ENCODE measurements around the gene YJEFN3.

YJEFN3 gene

GRCh38 chr19:19540064-19540714, 11.5 kb downstream of the YJEFN3 start:
- peak overlapping the region; percentile 60 for H3K4me3 ChIP-seq (ENCODE audit: insufficient read depth, low read depth, low read length, poor library complexity, severe bottlenecking)
- H3K27ac ChIP-seq (ENCODE audit: insufficient read depth, low read length, poor library complexity, severe bottlenecking) = no peak overlapping the region
- no peaks in the 10 kb centered on the region for H3K27me3 ChIP-seq (replicated peaks; ENCODE audit: control insufficient read depth, insufficient read depth, low read length, poor library complexity, severe bottlenecking)
- H3K4me1 ChIP-seq (ENCODE audit: control insufficient read depth, insufficient read depth, low read length, poor library complexity, severe bottlenecking) = peaks cover 25% of the 10 kb centered on the region
- H3K36me3 ChIP-seq (ENCODE audit: control insufficient read depth, insufficient read depth, low read length) = no peaks in the 10 kb centered on the region
- no peaks in the 10 kb centered on the region for H3K9me3 ChIP-seq (ENCODE audit: control insufficient read depth, low read length)
- peak; percentile 47 to 67 (median 61) for DNase-seq

- H3K27ac ChIP-seq (ENCODE audit: insufficient read depth, low read length, poor library complexity, severe bottlenecking) = no peak overlapping the region
- peak overlapping the region; percentile 60 for H3K4me3 ChIP-seq (ENCODE audit: insufficient read depth, low read depth, low read length, poor library complexity, severe bottlenecking)
- no peaks in the 10 kb centered on the region for H3K36me3 ChIP-seq (ENCODE audit: control insufficient read depth, insufficient read depth, low read length)
- peak; percentile 63 to 77 (median 68) for DNase-seq
- H3K27me3 ChIP-seq (replicated peaks; ENCODE audit: control insufficient read depth, insufficient read depth, low read length, poor library complexity, severe bottlenecking) = no peaks in the 10 kb centered on the region
- H3K4me1 ChIP-seq (ENCODE audit: control insufficient read depth, insufficient read depth, low read length, poor library complexity, severe bottlenecking) = peaks cover 25% of the 10 kb centered on the region
- H3K9me3 ChIP-seq (ENCODE audit: control insufficient read depth, low read length) = no peaks in the 10 kb centered on the region
Observed at GRCh38 chr19:19540715-19541515, 12.2 kb downstream of the YJEFN3 start.

GRCh38 chr19:19541616-19542015, 12.9 kb downstream of the YJEFN3 start:
- peak overlapping the region; percentile 60 for H3K4me3 ChIP-seq (ENCODE audit: insufficient read depth, low read depth, low read length, poor library complexity, severe bottlenecking)
- no peaks in the 10 kb centered on the region for H3K9me3 ChIP-seq (ENCODE audit: control insufficient read depth, low read length)
- no peaks in the 10 kb centered on the region for H3K36me3 ChIP-seq (ENCODE audit: control insufficient read depth, insufficient read depth, low read length)
- no peak overlapping the region for H3K27ac ChIP-seq (ENCODE audit: insufficient read depth, low read length, poor library complexity, severe bottlenecking)
- no peaks in the 10 kb centered on the region for H3K27me3 ChIP-seq (replicated peaks; ENCODE audit: control insufficient read depth, insufficient read depth, low read length, poor library complexity, severe bottlenecking)
- no peak for DNase-seq
- H3K4me1 ChIP-seq (ENCODE audit: control insufficient read depth, insufficient read depth, low read length, poor library complexity, severe bottlenecking) = peaks cover 25% of the 10 kb centered on the region

- Histone ChIP-seq H3K9me3 (ENCODE audit: control insufficient read depth, low read length) (no peaks in the 10 kb centered on the region), H3K4me1 (ENCODE audit: control insufficient read depth, insufficient read depth, low read length, poor library complexity, severe bottlenecking) (peaks cover 25% of the 10 kb centered on the region), H3K27ac (ENCODE audit: insufficient read depth, low read length, poor library complexity, severe bottlenecking) (no peak overlapping the region), H3K36me3 (ENCODE audit: control insufficient read depth, insufficient read depth, low read length) (no peaks in the 10 kb centered on the region), H3K4me3 (ENCODE audit: insufficient read depth, low read depth, low read length, poor library complexity, severe bottlenecking) (no peak overlapping the region), H3K27me3 (replicated peaks; ENCODE audit: control insufficient read depth, insufficient read depth, low read length, poor library complexity, severe bottlenecking) (no peaks in the 10 kb centered on the region)
- DNase-seq = no peak
Observed at GRCh38 chr19:19542507-19542906, 13.8 kb downstream of the YJEFN3 start.

GRCh38 chr19:19543101-19543500, 14.4 kb downstream of the YJEFN3 start:
- DNase-seq = no peak
- H3K4me3 ChIP-seq (ENCODE audit: insufficient read depth, low read depth, low read length, poor library complexity, severe bottlenecking) = no peak overlapping the region
- peaks cover 20% of the 10 kb centered on the region for H3K4me1 ChIP-seq (ENCODE audit: control insufficient read depth, insufficient read depth, low read length, poor library complexity, severe bottlenecking)
- no peaks in the 10 kb centered on the region for H3K36me3 ChIP-seq (ENCODE audit: control insufficient read depth, insufficient read depth, low read length)
- no peak overlapping the region for H3K27ac ChIP-seq (ENCODE audit: insufficient read depth, low read length, poor library complexity, severe bottlenecking)
- H3K9me3 ChIP-seq (ENCODE audit: control insufficient read depth, low read length) = no peaks in the 10 kb centered on the region
- no peaks in the 10 kb centered on the region for H3K27me3 ChIP-seq (replicated peaks; ENCODE audit: control insufficient read depth, insufficient read depth, low read length, poor library complexity, severe bottlenecking)

GRCh38 chr19:19543640-19544039, 14.9 kb downstream of the YJEFN3 start:
- no peak overlapping the region for H3K4me3 ChIP-seq (ENCODE audit: insufficient read depth, low read depth, low read length, poor library complexity, severe bottlenecking)
- no peaks in the 10 kb centered on the region for H3K36me3 ChIP-seq (ENCODE audit: control insufficient read depth, insufficient read depth, low read length)
- no peak overlapping the region for H3K27ac ChIP-seq (ENCODE audit: insufficient read depth, low read length, poor library complexity, severe bottlenecking)
- peaks cover 15% of the 10 kb centered on the region for H3K4me1 ChIP-seq (ENCODE audit: control insufficient read depth, insufficient read depth, low read length, poor library complexity, severe bottlenecking)
- H3K27me3 ChIP-seq (replicated peaks; ENCODE audit: control insufficient read depth, insufficient read depth, low read length, poor library complexity, severe bottlenecking) = no peaks in the 10 kb centered on the region
- no peaks in the 10 kb centered on the region for H3K9me3 ChIP-seq (ENCODE audit: control insufficient read depth, low read length)
- no peak for DNase-seq

GRCh38 chr19:19544257-19544953, 15.7 kb downstream of the YJEFN3 start:
- H3K27ac ChIP-seq (ENCODE audit: insufficient read depth, low read length, poor library complexity, severe bottlenecking) = no peak overlapping the region
- H3K4me1 ChIP-seq (ENCODE audit: control insufficient read depth, insufficient read depth, low read length, poor library complexity, severe bottlenecking) = peaks cover 14% of the 10 kb centered on the region
- H3K4me3 ChIP-seq (ENCODE audit: insufficient read depth, low read depth, low read length, poor library complexity, severe bottlenecking) = no peak overlapping the region
- no peaks in the 10 kb centered on the region for H3K9me3 ChIP-seq (ENCODE audit: control insufficient read depth, low read length)
- no peak for DNase-seq
- H3K27me3 ChIP-seq (replicated peaks; ENCODE audit: control insufficient read depth, insufficient read depth, low read length, poor library complexity, severe bottlenecking) = no peaks in the 10 kb centered on the region
- H3K36me3 ChIP-seq (ENCODE audit: control insufficient read depth, insufficient read depth, low read length) = no peaks in the 10 kb centered on the region

- Histone ChIP-seq H3K27me3 (replicated peaks; ENCODE audit: control insufficient read depth, insufficient read depth, low read length, poor library complexity, severe bottlenecking) (no peaks in the 10 kb centered on the region), H3K9me3 (ENCODE audit: control insufficient read depth, low read length) (no peaks in the 10 kb centered on the region), H3K4me3 (ENCODE audit: insufficient read depth, low read depth, low read length, poor library complexity, severe bottlenecking) (no peak overlapping the region)
Observed at GRCh38 chr19:19544954-19545591, 16.4 kb downstream of the YJEFN3 start.

GRCh38 chr19:19545707-19546106, 17.0 kb downstream of the YJEFN3 start:
- H3K9me3 ChIP-seq (ENCODE audit: control insufficient read depth, low read length) = no peaks in the 10 kb centered on the region
- peaks cover 10% of the 10 kb centered on the region for H3K4me1 ChIP-seq (ENCODE audit: control insufficient read depth, insufficient read depth, low read length, poor library complexity, severe bottlenecking)
- no peak overlapping the region for H3K27ac ChIP-seq (ENCODE audit: insufficient read depth, low read length, poor library complexity, severe bottlenecking)
- no peaks in the 10 kb centered on the region for H3K36me3 ChIP-seq (ENCODE audit: control insufficient read depth, insufficient read depth, low read length)
- DNase-seq = no peak
- H3K27me3 ChIP-seq (replicated peaks; ENCODE audit: control insufficient read depth, insufficient read depth, low read length, poor library complexity, severe bottlenecking) = no peaks in the 10 kb centered on the region
- H3K4me3 ChIP-seq (ENCODE audit: insufficient read depth, low read depth, low read length, poor library complexity, severe bottlenecking) = no peak overlapping the region

More at GRCh38 chr19:19544954-19545591, 16.4 kb downstream of the YJEFN3 start:
- DNase-seq = no peak
- Histone ChIP-seq H3K36me3 (ENCODE audit: control insufficient read depth, insufficient read depth, low read length) (no peaks in the 10 kb centered on the region), H3K27ac (ENCODE audit: insufficient read depth, low read length, poor library complexity, severe bottlenecking) (no peak overlapping the region), H3K4me1 (ENCODE audit: control insufficient read depth, insufficient read depth, low read length, poor library complexity, severe bottlenecking) (peaks cover 14% of the 10 kb centered on the region)

Measured in effector memory CD4-positive, alpha-beta T cell (primary cell).